Measurements from ENCODE around the gene ANKRD30A.
"Not testable (repeated sequence)": the region's sequence is repeated elsewhere in the genome, so short reads cannot be mapped to it uniquely, and the experiment has no call there.

The ANKRD30A gene

DNA sequence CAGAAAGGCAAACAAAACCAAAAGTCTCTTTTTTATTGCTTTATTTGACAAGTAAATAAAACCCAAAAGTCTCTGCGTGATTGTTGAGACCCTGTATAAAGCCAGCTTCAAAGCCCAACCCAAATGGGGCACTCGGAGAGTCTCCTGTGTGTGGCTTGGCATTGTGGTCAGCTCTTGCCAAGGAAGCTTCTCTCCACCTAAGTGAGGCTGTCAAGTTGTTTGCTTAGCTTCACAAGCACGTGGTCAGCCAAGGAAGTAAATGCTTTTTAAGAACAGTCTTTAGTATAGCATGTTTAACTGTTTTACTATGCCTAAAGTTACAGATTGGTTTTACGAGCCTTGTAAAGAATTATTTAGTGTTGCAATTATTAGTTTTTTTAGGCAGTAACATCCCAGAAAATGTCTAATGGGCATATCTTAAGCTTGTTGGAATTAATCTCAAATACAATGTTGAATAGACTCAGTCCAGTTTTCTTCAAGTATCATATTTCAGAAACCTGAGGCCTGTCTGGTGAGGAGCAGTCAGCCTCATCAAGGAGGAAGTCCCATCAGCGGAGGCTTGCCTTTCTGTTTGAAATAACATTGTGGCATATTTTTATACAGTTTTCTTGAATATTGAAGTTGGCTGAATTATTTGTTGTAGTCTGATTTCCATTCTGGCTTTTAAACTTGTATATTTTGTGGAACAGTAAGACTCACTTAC is 144.3 kb downstream of the ANKRD30A start:
- no peak for DNase-seq

DNA sequence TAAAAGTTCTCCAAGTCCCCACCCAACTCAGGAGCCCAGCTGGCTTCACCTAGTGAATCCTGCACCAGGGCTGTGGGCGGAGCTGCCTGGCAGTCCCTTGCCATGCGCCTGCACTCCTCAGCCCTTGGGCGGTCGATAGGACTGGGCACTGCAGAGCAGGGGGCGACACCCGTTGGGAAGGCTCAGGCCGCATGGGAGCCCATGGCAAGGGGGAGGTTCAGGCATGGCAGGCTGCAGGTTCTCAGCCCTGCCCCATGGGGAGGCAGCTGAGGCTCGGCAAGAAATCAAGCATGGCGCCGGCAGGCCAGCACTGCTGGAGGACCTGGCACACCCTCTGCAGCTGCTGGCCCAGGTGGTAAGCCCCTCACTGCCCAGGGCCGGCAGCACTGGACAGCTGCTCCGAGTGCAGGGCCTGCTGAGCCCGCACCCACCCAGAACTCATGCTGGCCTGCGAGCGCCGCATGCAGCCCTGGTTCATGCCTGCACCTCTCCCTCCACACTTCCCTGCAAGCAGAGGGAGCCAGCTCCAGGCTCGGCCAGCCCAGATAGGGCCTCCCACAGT is 149.9 kb downstream of the ANKRD30A start:
- no peak for DNase-seq

DNA sequence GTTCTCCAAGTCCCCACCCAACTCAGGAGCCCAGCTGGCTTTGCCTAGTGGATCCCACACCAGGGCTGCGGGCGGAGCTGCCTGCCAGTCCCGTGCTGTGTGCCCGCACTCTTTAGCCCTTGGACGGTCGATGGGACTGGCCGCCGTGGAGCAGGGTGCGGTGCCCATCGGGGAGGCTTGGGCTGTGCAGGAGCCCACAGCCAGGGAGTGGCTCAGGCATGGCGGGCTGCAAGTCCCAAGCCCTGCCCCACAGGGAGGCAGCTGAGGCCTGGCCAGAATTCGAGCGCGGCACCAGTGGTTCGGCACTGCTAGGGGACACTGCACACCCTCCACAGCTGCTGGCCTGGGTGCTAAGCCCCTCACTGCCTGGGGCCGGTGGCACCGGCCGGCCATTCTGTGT is 159.7 kb downstream of the ANKRD30A start:
- DNase-seq: no peak

DNA sequence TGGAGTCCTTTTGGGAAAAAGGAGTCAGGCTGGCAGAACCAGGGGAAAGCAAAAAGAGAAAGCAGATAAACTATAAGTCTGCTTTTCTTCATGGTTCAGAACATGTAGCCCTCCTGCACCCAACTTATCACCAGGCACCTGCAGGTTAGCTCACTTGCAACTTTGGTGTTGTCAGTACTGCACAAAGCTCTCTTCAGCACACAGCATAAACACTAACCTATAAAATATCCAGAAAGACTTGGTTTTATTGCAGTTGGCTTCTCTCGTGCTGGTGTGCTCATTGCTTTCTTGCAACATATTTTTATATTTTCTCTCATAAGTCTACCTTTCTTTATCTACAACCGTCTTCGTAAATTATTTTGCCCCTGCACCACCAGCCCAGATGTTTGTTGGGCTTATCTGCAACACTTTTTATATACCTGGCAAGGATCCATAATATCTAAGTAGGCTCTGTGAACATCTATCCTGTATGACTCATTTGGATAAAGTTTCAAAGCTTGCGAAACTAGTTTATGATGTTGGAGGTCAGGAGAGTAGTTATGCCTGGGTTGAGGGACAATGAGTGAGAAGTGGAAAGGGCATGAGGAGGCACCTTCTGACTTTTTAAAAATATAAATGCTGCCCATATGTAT is 164.6 kb downstream of the ANKRD30A start:
- no peak for DNase-seq

DNA sequence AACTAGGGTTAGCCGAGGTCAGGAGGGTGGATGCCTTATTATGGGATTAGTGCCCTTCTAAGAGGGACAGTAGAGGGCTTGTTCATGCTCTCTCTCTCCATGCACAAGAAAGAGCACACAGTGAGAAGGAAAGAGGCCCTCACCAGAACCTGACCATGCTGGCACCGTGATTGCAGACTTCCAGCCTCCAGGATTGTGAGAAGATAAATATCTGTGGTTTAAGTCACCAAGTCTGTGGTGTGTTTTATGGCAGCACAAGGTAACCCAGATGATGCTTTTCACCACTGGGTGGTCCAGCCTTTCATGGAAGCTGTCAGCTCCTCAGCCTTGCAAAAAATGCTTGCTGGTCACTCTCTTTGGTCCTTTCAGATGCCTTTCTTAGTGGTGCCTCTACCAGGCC is 175.9 kb downstream of the ANKRD30A start:
- DNase-seq: no peak

DNA sequence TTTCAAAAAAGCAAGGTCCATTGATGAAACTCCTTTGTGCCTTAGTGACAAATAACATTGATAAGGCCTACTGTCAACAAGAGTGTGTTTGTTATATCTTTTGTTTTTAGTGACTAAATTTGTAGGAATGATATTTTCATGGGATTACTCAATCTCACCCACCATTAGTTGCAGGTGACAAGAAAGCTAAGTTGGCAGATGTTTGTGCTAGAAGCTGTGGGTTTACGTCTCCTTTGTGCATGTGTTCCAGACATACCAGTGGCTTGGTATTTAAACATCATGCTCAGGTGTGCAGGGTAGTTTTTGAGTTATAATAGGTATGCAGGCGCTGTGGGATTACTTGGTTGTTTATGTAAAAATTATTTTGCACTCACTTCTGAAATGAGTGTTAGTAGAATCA is 178.6 kb downstream of the ANKRD30A start:
- DNase-seq: no peak

DNA sequence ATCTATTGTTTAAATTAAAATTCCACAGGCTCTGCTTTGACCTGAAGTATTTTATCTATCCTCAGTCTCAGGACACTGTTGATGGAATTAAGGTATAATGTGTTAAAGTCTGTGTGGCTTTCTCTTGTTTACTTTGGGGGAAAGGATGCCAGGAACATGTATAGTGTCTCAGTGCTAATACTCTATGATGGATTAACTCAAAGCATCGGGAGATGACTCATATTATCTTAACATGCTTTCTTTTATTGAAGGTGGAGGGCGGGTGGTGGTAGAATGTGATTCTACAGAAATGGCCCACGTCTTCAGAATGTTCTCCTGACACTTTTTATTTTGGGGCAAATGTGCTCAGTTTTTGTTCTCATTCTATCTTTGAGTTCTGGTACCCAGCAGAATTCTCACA is 189.0 kb downstream of the ANKRD30A start:
- no peak for DNase-seq

DNA sequence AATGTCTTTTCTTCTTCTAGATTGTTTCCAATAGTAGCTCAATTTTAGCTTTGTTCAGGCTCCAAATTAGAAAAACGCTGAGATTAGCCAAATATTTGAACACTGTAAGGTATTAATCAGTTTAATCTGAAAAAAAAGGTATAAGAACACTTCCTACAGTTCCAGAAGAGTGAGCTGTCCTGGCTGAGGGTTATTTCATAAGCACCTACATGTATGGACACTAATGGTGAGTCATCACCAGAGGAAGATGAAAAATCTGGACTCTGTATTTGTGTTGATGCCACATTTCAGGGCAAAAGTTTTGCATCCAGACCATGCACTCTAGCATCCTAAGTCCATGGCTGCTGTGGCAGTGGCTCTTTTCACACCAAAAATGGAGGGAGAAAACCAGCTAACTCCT is 189.5 kb downstream of the ANKRD30A start:
- no peak for DNase-seq

DNA sequence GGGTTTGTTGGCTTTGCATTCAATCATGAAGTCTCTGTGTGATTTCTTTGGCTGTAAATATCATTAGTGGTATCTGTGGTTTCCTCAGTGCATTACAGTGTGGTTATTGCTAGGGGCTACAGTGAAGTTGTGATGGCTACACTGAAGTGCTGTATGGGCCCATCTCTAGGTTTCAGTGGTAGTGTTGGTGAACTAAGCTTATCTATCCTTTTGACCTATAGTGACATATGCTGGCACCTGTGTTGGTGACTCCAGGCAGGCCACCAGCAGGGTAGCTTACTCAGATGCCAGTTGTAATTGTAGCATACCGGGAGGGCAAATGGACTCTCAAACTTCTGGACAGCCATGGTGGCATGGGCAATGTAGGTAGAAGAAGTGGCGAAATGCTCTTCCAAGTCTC is 219.0 kb downstream of the ANKRD30A start:
- DNase-seq: no peak

DNA sequence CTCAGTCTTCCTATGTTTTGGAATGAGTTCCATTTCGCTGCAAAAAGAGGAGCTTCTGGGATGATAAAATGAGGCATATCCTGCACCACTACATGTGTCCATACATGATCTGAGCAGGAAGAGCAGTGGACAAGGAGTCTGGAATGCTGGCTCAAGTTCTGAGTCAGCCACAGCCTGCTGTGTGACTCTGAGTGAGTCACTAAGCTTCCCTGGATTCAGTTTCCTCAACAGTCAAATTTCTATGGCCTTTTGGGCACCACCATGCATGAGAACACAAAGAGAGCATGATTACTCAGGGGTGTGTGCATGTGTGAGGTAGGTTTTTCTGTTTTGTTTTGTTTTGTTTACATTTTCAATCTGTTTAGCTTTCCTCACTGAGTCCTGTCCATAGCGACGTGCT is 254.6 kb downstream of the ANKRD30A start:
- no peak for DNase-seq

DNA sequence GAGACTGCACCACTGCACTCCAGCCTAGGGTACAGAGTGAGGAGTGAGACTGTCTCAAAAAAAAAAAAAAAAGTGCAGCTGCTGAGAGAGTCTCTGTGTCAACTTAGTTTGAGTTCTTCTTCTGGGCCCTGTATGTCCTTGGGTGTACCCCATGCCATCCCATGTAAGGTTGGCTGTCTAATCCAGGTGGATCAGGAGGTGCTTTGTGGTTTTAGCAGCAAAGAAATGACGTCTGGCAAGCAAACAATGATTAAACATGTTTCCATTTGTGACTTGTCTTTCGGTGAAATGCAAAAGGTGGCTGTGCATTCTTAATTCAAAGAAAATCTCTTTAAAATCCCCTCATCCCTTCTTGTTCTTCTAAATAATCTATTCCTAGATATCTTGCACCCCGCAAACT is 255.9 kb downstream of the ANKRD30A start:
- DNase-seq: no peak

DNA sequence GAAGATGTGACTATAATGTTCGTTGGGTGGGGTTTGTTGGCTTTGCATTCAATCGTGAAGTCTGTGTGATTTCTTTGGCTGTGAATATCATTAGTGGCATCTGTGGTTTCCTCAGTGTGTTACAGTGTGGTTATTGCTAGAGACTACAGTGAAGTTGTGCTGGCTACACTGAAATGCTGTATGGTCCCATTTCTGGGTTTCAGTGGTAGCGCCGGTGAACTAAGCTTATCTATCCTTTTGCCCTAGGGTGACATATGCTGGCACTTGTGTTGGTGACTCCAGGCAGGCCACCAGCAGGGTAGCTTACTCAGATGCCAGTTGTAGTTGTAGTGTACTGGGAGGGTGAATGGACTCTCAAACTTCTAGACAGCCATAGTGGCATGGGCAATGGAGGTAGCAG is 259.5 kb downstream of the ANKRD30A start:
- no peak for DNase-seq

DNA sequence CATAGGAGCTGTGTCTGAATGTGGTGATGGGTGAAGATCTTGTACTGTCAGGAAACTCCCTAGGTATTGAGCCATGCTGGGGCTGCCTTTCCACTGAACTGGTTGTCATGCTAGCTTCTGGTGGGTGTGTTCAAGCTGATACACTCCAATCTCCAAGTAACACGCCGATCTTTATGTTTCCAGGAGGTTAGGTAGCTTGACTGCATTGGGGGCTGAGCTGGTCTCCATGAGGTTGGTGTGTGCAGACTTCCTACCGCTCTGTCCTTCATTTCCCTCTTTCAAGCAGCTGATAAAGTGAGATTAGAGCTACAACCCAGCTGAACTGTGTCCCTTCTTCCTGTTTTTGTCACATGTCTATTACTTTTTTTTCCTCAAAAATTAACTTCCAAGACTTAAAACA is 265.5 kb downstream of the ANKRD30A start:
- no peak for DNase-seq

DNA sequence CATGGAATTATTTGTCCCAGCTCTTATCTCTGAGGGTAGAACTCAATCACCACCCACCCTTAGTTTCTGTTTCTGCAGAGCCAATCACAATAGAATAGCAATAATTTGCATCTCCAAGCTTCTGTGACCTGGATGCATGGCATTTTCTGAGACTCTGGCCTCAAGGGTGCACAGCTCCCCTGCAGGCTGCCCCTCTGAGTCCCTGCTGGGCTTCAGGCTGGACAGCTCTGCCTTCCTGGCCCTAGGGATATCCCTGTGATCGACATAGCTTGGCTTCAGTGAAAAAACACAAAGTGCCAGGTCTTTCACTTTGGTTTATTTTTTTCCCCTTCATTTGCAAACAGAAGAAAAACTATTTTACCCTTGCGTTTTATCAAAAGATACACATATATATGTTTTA is 275.4 kb downstream of the ANKRD30A start:
- not testable (repeated sequence) for DNase-seq

DNA sequence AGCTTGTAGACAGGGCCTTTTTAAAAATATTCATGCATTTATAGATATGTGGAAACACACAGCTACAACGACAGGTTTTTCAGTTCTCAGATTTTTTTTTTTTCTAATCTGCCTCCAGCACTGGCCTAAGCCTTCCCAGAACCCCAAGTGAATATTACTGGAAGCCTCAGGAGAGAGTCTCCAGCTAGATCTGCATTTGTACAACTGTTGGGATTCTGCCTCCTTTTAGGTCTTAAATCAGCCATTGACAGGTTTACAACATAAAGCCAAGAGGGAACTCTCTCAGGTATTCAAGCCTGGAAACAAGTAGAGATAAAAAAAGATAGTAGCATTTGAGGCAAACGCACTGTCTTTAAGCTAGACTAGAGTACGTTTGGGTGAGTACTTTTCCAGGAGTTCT is 275.8 kb downstream of the ANKRD30A start:
- no peak for DNase-seq

DNA sequence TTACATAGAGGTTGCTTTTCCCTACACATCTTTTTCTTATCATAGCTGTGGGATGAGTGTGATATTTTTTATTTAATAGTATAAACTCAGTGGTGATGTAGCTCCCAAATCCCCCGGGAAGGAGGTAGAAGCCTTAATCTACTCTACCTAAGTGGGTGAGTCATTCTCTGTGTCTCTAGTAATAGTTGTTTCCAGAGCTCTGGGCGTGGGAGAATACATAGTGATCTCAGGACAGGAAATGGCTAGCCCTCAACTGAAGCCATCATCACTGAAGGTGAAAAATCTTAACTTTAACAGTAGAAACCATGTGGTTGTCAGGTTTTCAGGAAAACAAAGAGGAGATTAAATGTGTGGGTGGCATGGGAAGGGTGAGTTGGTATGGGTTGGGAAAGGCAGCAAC is 278.4 kb downstream of the ANKRD30A start:
- DNase-seq: no peak

Measured in effector CD8-positive, alpha-beta T cell (primary cell).